H9 (cell line): ENCODE measurements around the gene PLEKHA7. TPM values are rescaled to one million over a fixed set of nuclear protein-coding genes. Genes with fewer than 3 reads are reported as not detected.

ENCODE experiments used
- DNase-seq: peaks from one replicate; pipeline ENCODE4 v3.0.0-alpha.2; 2017
- H2AFZ ChIP-seq: one replicate; pipeline ENCODE4 v1.6.1; 2013; ENCODE audit warnings: mild to moderate bottlenecking, low read length, control low read depth, moderate library complexity
- H2AK5ac ChIP-seq: 2 replicates; pipeline ENCODE4 v1.6.1; 2013; ENCODE audit warnings: low read length, control low read depth, mixed read lengths; ENCODE audit not compliant: insufficient read length
- H2BK120ac ChIP-seq: one replicate; pipeline ENCODE4 v1.6.1; 2013; ENCODE audit warnings: low read depth, mild to moderate bottlenecking, low read length, control low read depth, inconsistent platforms; ENCODE audit not compliant: poor library complexity, severe bottlenecking
- H2BK12ac ChIP-seq: 2 replicates; pipeline ENCODE4 v1.6.1; 2013; ENCODE audit warnings: low read length, control low read depth, mixed read lengths, low read depth; ENCODE audit not compliant: insufficient read length
- H2BK15ac ChIP-seq: 2 replicates; pipeline ENCODE4 v1.6.1; 2013; ENCODE audit warnings: low read depth, low read length, control low read depth
- H2BK20ac ChIP-seq: one replicate; pipeline ENCODE4 v1.6.1; 2013; ENCODE audit warnings: low read depth, mild to moderate bottlenecking, low read length, control low read depth, inconsistent platforms; ENCODE audit not compliant: poor library complexity, severe bottlenecking
- H2BK5ac ChIP-seq: 2 replicates; pipeline ENCODE4 v1.6.1; 2013; ENCODE audit warnings: low read length, control low read depth, mixed read lengths; ENCODE audit not compliant: insufficient read length
- H3K14ac ChIP-seq: 2 replicates; pipeline ENCODE4 v1.6.1; 2013; ENCODE audit warnings: low read length, control low read depth; ENCODE audit not compliant: insufficient read depth
- H3K18ac ChIP-seq: 2 replicates; pipeline ENCODE4 v1.6.1; 2013; ENCODE audit warnings: low read depth, mild to moderate bottlenecking, mixed read lengths, low read length, control low read depth; ENCODE audit not compliant: insufficient read length
- H3K23ac ChIP-seq: 2 replicates; pipeline ENCODE4 v1.6.1; 2013; ENCODE audit warnings: low read length, control low read depth, mixed read lengths, low read depth; ENCODE audit not compliant: insufficient read length
- H3K23me2 ChIP-seq: 2 replicates; pipeline ENCODE4 v1.6.1; 2013; ENCODE audit warnings: low read depth, mild to moderate bottlenecking, mixed read lengths, low read length, control low read depth; ENCODE audit not compliant: insufficient read length, poor library complexity, severe bottlenecking
- H3K27ac ChIP-seq: 2 replicates; pipeline ENCODE4 v1.5.1; 2013; ENCODE audit warnings: low read length, control low read depth, mixed read lengths, low read depth; ENCODE audit not compliant: insufficient read length
- H3K27me3 ChIP-seq: 2 replicates; pipeline ENCODE4 v1.6.1; 2013; ENCODE audit warnings: low read length, control low read depth, inconsistent platforms; ENCODE audit not compliant: insufficient read depth
- H3K4ac ChIP-seq: 2 replicates; pipeline ENCODE4 v1.6.1; 2013; ENCODE audit warnings: low read depth, mild to moderate bottlenecking, control low read depth, inconsistent platforms, low read length, moderate library complexity
- H3K4me1 ChIP-seq: 2 replicates; pipeline ENCODE4 v1.6.1; 2013; ENCODE audit warnings: low read length, control low read depth, inconsistent platforms; ENCODE audit not compliant: insufficient read depth
- H3K4me2 ChIP-seq: 2 replicates; pipeline ENCODE4 v1.6.1; 2013; ENCODE audit warnings: low read length, control low read depth, mixed read lengths; ENCODE audit not compliant: insufficient read length, insufficient read depth
- H3K56ac ChIP-seq: 2 replicates; pipeline ENCODE4 v1.6.1; 2013; ENCODE audit warnings: low read depth, mild to moderate bottlenecking, mixed read lengths, low read length, control low read depth; ENCODE audit not compliant: insufficient read length
- H3K79me1 ChIP-seq: 2 replicates; pipeline ENCODE4 v1.6.1; 2013; ENCODE audit warnings: low read depth, mild to moderate bottlenecking, moderate library complexity, low read length, control low read depth, inconsistent platforms; ENCODE audit not compliant: insufficient read depth, poor library complexity, severe bottlenecking
- H3K79me2 ChIP-seq: 2 replicates; pipeline ENCODE4 v1.6.1; 2013; ENCODE audit warnings: low read length, control low read depth, inconsistent platforms; ENCODE audit not compliant: insufficient read depth
- H3K9ac ChIP-seq: 2 replicates; pipeline ENCODE4 v1.6.1; 2013; ENCODE audit warnings: low read length, control low read depth, mixed read lengths; ENCODE audit not compliant: insufficient read length; ENCODE audit errors: extremely low read depth
- H3K9me3 ChIP-seq: one replicate; pipeline ENCODE4 v1.6.1; 2013; ENCODE audit warnings: low read depth, low read length, inconsistent platforms; ENCODE audit not compliant: control insufficient read depth
- H3T11ph ChIP-seq: one replicate; pipeline ENCODE4 v1.6.1; 2013; ENCODE audit warnings: mild to moderate bottlenecking, low read length, control low read depth, inconsistent platforms
- H4K20me1 ChIP-seq: one replicate; pipeline ENCODE4 v1.6.1; 2013; ENCODE audit not compliant: control insufficient read depth, insufficient read length, insufficient read depth
- H4K5ac ChIP-seq: 2 replicates; pipeline ENCODE4 v1.6.1; 2013; ENCODE audit warnings: low read depth, mild to moderate bottlenecking, mixed read lengths, low read length, control low read depth; ENCODE audit not compliant: insufficient read length
- H4K8ac ChIP-seq: replicated peaks from 2 replicates; pipeline ENCODE4 v1.6.1; 2013; ENCODE audit warnings: low read length, control low read depth, mixed read lengths, low read depth; ENCODE audit not compliant: insufficient read length
- H4K91ac ChIP-seq: 2 replicates; pipeline ENCODE4 v1.6.1; 2013; ENCODE audit warnings: low read depth, mild to moderate bottlenecking, moderate library complexity, mixed read lengths, low read length, control low read depth; ENCODE audit not compliant: insufficient read length
- H3K27ac Mint-ChIP-seq, 3 experiments: 2 replicates in 2 of 3; 3 replicates in 1 of 3; pipeline ENCODE4 v1.8.0; 2020 to 2021; ENCODE audit warnings: mixed read lengths in 3 of 3, mild to moderate bottlenecking in 1 of 3, moderate library complexity in 1 of 3
- H3K27me3 Mint-ChIP-seq: 2 replicates; pipeline ENCODE4 v1.8.0; 2021; ENCODE audit warnings: low read depth, mild to moderate bottlenecking, moderate library complexity, mixed read lengths
- H3K36me3 Mint-ChIP-seq, 3 experiments: 2 replicates in 2 of 3; 3 replicates in 1 of 3; pipeline ENCODE4 v1.8.0; 2020 to 2021; ENCODE audit warnings: low read depth in 3 of 3, mixed read lengths in 3 of 3; ENCODE audit not compliant: insufficient read depth in 1 of 3
- H3K4me1 Mint-ChIP-seq, 2 experiments: 2 replicates each; pipeline ENCODE4 v1.8.0; 2020; ENCODE audit warnings: mixed read lengths in 2 of 2
- H3K4me3 Mint-ChIP-seq, 2 experiments: 2 replicates in 1 of 2; 3 replicates in 1 of 2; pipeline ENCODE4 v1.8.0; 2020 to 2021; ENCODE audit warnings: mild to moderate bottlenecking in 2 of 2, mixed read lengths in 2 of 2, moderate library complexity in 1 of 2
- H3K9me3 Mint-ChIP-seq, 2 experiments: 2 replicates in 1 of 2; 3 replicates in 1 of 2; pipeline ENCODE4 v1.8.0; 2020; ENCODE audit warnings: mild to moderate bottlenecking in 2 of 2, mixed read lengths in 2 of 2, moderate library complexity in 1 of 2
- WGBS: extraction: QIAGEN DNeasy Blood & Tissue Kit; methylation state at CpG from one replicate; pipeline ENCODE4 v1.1.7; 2013; ENCODE audit warnings: missing lambda C conversion rate, low lambda C conversion rate, mixed read lengths; ENCODE audit not compliant: insufficient read length; ENCODE audit errors: extremely low coverage; 5-methylcytosine and 5-hydroxymethylcytosine counted together
- total RNA-seq: library from RNA; stranded (reverse); gene quantifications from 2 replicates; pipeline ENCODE4 v1.2.1, GENCODE V29; 2021
- TF ChIP-seq, protein P1 (sequence below): fragments of 200-600 bp; sonication (generic); conservative IDR thresholded peaks from 3 replicates; pipeline ENCODE4 v1.8.0; 2021; ENCODE audit warnings: antibody characterized with exemption, mild to moderate bottlenecking

Gene PLEKHA7
- total RNA-seq, 1 experiment from 2014 or later: 21.0 TPM

DNA sequence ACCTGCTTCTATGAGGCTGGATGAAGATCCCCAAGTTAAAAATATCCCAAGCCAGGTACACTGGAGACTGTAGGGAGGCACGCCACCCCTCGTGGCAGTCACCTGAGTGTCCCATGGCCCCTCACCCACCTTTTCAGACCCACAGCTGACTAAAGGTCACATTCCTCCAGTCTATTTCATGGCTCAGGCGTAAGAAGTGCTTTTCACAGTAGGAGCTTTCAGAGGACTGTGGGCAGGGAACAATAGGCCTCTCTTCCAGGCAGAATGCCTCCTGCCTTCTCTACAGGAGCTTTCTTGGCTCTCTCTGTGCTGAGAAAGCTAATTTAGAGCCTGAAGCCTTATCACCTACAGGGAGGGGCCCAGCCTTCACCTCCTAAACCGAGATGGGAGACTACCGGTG is 201.9 kb downstream of the PLEKHA7 start:
- Histone ChIP-seq H3K9me3 (no peaks in the 10 kb centered on the region), H3K56ac (no peak overlapping the region), H2BK12ac (no peak overlapping the region), H3K14ac (no peak overlapping the region), H3K79me2 (no peaks in the 10 kb centered on the region), H4K8ac (no peak overlapping the region), H3K27me3 (no peaks in the 10 kb centered on the region), H3T11ph (no peak overlapping the region), H2AFZ (no peak overlapping the region), H3K23me2 (no peaks in the 10 kb centered on the region), H3K79me1 (no peaks in the 10 kb centered on the region), H3K9ac (no peak overlapping the region), H3K4ac (no peak overlapping the region), H4K20me1 (no peaks in the 10 kb centered on the region), H2BK120ac (no peak overlapping the region), H2BK5ac (no peak overlapping the region), H4K91ac (no peak overlapping the region), H3K27ac (no peak overlapping the region), H3K23ac (no peak overlapping the region), H2BK20ac (no peak overlapping the region), H2BK15ac (no peak overlapping the region), H3K18ac (no peak overlapping the region), H2AK5ac (no peak overlapping the region), H3K4me2 (no peak overlapping the region), H3K4me1 (no peaks in the 10 kb centered on the region), H4K5ac (no peak overlapping the region)
- TF ChIP-seq, protein P1, sequence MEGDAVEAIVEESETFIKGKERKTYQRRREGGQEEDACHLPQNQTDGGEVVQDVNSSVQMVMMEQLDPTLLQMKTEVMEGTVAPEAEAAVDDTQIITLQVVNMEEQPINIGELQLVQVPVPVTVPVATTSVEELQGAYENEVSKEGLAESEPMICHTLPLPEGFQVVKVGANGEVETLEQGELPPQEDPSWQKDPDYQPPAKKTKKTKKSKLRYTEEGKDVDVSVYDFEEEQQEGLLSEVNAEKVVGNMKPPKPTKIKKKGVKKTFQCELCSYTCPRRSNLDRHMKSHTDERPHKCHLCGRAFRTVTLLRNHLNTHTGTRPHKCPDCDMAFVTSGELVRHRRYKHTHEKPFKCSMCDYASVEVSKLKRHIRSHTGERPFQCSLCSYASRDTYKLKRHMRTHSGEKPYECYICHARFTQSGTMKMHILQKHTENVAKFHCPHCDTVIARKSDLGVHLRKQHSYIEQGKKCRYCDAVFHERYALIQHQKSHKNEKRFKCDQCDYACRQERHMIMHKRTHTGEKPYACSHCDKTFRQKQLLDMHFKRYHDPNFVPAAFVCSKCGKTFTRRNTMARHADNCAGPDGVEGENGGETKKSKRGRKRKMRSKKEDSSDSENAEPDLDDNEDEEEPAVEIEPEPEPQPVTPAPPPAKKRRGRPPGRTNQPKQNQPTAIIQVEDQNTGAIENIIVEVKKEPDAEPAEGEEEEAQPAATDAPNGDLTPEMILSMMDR: no peak
- Mint-ChIP-seq H3K4me3 (0 out of 5 replicates have a peak overlapping the region, but pooled peaks of 1 of the 2 experiments have one; percentile 1), H3K27ac (peak overlapping the region; percentile 11 to 92 (median 78); a peak in 5 of 7 replicates), H3K9me3 (no peaks in the 10 kb centered on the region), H3K27me3 (no peaks in the 10 kb centered on the region), H3K4me1 (peaks cover 17 to 25% of the 10 kb centered on the region in 2 experiments), H3K36me3 (peaks cover 11 to 35% (median 16%) of the 10 kb centered on the region in 3 experiments)
- DNase-seq: no peak
- no CpG with 5 or more reads among the region's 5 CpGs for WGBS
